Measurements from ENCODE around the gene CCDC60.

CCDC60 gene

GRCh38 chr12:119334430-119335170, at the start of gene CCDC60:
Gene CCDC60, plus strand, starts transcription at chr12:119334729. Its CDS starts 448 bp downstream, at chr12:119335177.
- DNase-seq (ENCODE audit: low read depth in 2 of 2): no peak

- no peak for DNase-seq (ENCODE audit: low read depth in 2 of 2)
Measured at GRCh38 chr12:119288576-119288975, 46.0 kb upstream of the CCDC60 start.

GRCh38 chr12:119292893-119293630, 41.5 kb upstream of the CCDC60 start:
- DNase-seq (ENCODE audit: low read depth in 2 of 2): no peak

- no peak for DNase-seq (ENCODE audit: low read depth in 2 of 2)
Measured at GRCh38 chr12:119294211-119294610, 40.3 kb upstream of the CCDC60 start.

GRCh38 chr12:119296535-119296934, 38.0 kb upstream of the CCDC60 start:
- no peak for DNase-seq (ENCODE audit: low read depth in 2 of 2)

- DNase-seq (ENCODE audit: low read depth in 2 of 2): no peak
Measured at GRCh38 chr12:119299130-119299529, 35.4 kb upstream of the CCDC60 start.

GRCh38 chr12:119301379-119301778, 33.1 kb upstream of the CCDC60 start:
- no peak for DNase-seq (ENCODE audit: low read depth in 2 of 2)

GRCh38 chr12:119302451-119303080, 32.0 kb upstream of the CCDC60 start:
- DNase-seq (ENCODE audit: low read depth in 2 of 2): no peak

GRCh38 chr12:119306593-119306992, 27.9 kb upstream of the CCDC60 start:
- no peak for DNase-seq (ENCODE audit: low read depth in 2 of 2)

- no peak for DNase-seq (ENCODE audit: low read depth in 2 of 2)
Measured at GRCh38 chr12:119307747-119308146, 26.8 kb upstream of the CCDC60 start.

- DNase-seq (ENCODE audit: low read depth in 2 of 2): no peak
Measured at GRCh38 chr12:119308708-119309456, 25.6 kb upstream of the CCDC60 start.

GRCh38 chr12:119311878-119312277, 22.7 kb upstream of the CCDC60 start:
- DNase-seq (ENCODE audit: low read depth in 2 of 2): no peak

GRCh38 chr12:119312904-119313303, 21.6 kb upstream of the CCDC60 start:
- no peak for DNase-seq (ENCODE audit: low read depth in 2 of 2)

GRCh38 chr12:119314290-119314689, 20.2 kb upstream of the CCDC60 start:
- no peak for DNase-seq (ENCODE audit: low read depth in 2 of 2)

GRCh38 chr12:119319638-119320037, 14.9 kb upstream of the CCDC60 start:
- DNase-seq (ENCODE audit: low read depth in 2 of 2): no peak

GRCh38 chr12:119320678-119321077, 13.9 kb upstream of the CCDC60 start:
- DNase-seq (ENCODE audit: low read depth in 2 of 2): no peak

- DNase-seq (ENCODE audit: low read depth in 2 of 2): no peak
Measured at GRCh38 chr12:119322301-119322723, 12.2 kb upstream of the CCDC60 start.

- no peak for DNase-seq (ENCODE audit: low read depth in 2 of 2)
Measured at GRCh38 chr12:119325813-119326212, 8.7 kb upstream of the CCDC60 start.

GRCh38 chr12:119326341-119326740, 8.2 kb upstream of the CCDC60 start:
- no peak for DNase-seq (ENCODE audit: low read depth in 2 of 2)

- DNase-seq (ENCODE audit: low read depth in 2 of 2): no peak
Measured at GRCh38 chr12:119327471-119327870, 7.1 kb upstream of the CCDC60 start.

GRCh38 chr12:119328111-119328510, 6.4 kb upstream of the CCDC60 start:
- no peak for DNase-seq (ENCODE audit: low read depth in 2 of 2)
